ENCODE measurements around the gene SPATS1. TPM values are rescaled to one million over a fixed set of nuclear protein-coding genes. Genes with fewer than 3 reads are reported as not detected.

SPATS1 gene
- total and polyA plus RNA-seq, 2 donors (not counting 1 experiment from before 2014, with no cell fraction given) = not detected

DNA sequence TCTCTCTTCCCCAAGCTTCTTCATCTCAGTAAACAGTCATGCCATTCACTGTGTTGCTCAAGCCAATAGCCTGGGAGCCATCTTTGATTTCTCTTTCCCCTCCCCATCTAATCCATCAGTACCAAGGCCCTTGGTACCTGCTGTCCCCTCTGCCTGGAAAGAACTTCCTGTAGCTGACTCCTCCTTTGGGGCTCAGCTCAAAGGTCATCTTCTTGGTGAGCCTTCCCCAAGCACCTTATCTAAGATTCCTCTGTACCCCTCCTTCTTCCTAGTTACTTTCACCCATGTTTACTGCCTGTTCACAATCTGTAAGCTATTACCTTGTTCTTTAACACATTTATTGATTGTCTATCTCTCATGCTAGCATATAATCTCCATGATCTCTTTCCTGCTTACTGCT is 32.8 kb upstream of the SPATS1 start:
- no peak overlapping the region for H3K4me3 Mint-ChIP-seq
- Histone ChIP-seq H3K27ac (ENCODE audit: low read length in 2 of 2) (no peak overlapping the region), H3K27me3 (replicated peaks in 1 of 4; ENCODE audit: control extremely low read depth in 1 of 4, control insufficient read depth in 3 of 4, insufficient read depth in 4 of 4, low read length in 3 of 4) (no peaks in the 10 kb centered on the region), H3K9ac (ENCODE audit: low read length) (no peak overlapping the region), H3K4me3 (ENCODE audit: control extremely low read depth in 1 of 5, extremely low read depth in 1 of 5, insufficient read depth in 1 of 5, low read depth in 2 of 5, low read length in 4 of 5) (no peak overlapping the region), H3K36me3 (replicated peaks in 1 of 2; ENCODE audit: control extremely low read depth in 1 of 2, control insufficient read depth in 1 of 2, extremely low read depth in 1 of 2, insufficient read depth in 2 of 2, low read length in 1 of 2) (peaks cover 0 to 53% of the 10 kb centered on the region in 2 experiments), H2AFZ (ENCODE audit: insufficient read depth, low read depth, low read length, poor library complexity, severe bottlenecking) (no peak overlapping the region), H3K4me1 (ENCODE audit: control insufficient read depth in 2 of 2, insufficient read depth in 2 of 2, low read length in 2 of 2) (peaks cover 7 to 9% of the 10 kb centered on the region in 2 donors), H3K79me2 (ENCODE audit: control insufficient read depth, insufficient read depth, low read length) (peaks cover 17% of the 10 kb centered on the region), H3K4me2 (replicated peaks; ENCODE audit: low read depth, low read length, poor library complexity, severe bottlenecking) (no peak overlapping the region), H4K20me1 (ENCODE audit: control insufficient read depth, insufficient read depth, low read length, poor library complexity, severe bottlenecking) (no peaks in the 10 kb centered on the region), H3K9me3 (ENCODE audit: control extremely low read depth in 1 of 3, control insufficient read depth in 2 of 3, insufficient read depth in 1 of 3, low read length in 2 of 3) (no peaks in the 10 kb centered on the region)
- H3K4me1 Mint-ChIP-seq = peaks cover 17% of the 10 kb centered on the region
- intact Hi-C loops (cut with micrococcal nuclease) = no loop called here
- TF ChIP-seq CTCF (IDR thresholded peaks at IDR 0.05) (no peak), EZH2 (IDR thresholded peaks at IDR 0.05; ENCODE audit: borderline replicate concordance, insufficient read depth, low read depth, low read length, poor library complexity, severe bottlenecking) (no peak)
- no peaks in the 10 kb centered on the region for H3K27me3 Mint-ChIP-seq
- no peaks in the 10 kb centered on the region for H3K9me3 Mint-ChIP-seq (ENCODE audit: insufficient read depth)
- no peak overlapping the region for H3K27ac Mint-ChIP-seq
- DNase-seq (no peak), ATAC-seq (ENCODE audit: low read depth) (no peak)
- CTCF ChIA-PET = interaction anchor here (0.9 to 9.6 kb wide), 5 partner anchors 30 to 214 kb away, joined by 3 to 107 read pairs (median 4); partner anchors contain the start of gene TMEM151B
- POLR2A ChIA-PET = no interaction called here

DNA sequence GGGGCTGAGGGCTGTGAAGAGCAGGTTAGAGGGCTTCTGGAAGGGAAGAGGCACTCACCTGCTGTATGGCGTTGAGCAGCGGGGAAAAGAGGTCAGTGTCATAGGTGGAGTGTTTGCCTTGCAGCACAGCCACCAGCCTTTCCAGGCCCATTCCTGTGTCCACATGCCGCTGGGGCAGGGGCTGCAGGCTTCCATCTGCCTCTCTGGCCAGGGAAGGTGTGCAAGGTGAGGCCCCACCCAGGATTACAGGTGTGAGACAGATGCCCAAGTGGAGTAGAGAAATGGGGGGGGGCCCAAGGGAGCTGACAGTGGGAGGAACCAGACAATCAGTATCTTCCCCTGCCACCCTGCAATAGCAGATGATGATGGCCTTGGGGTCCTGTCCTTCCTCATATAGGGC is 32.2 kb upstream of the SPATS1 start:
- no peaks in the 10 kb centered on the region for H3K27me3 ChIP-seq (replicated peaks in 1 of 4; ENCODE audit: control extremely low read depth in 1 of 4, control insufficient read depth in 3 of 4, insufficient read depth in 4 of 4, low read length in 3 of 4)
- peaks cover 7 to 9% of the 10 kb centered on the region in 2 donors for H3K4me1 ChIP-seq (ENCODE audit: control insufficient read depth in 2 of 2, insufficient read depth in 2 of 2, low read length in 2 of 2)
- H2AFZ ChIP-seq (ENCODE audit: insufficient read depth, low read depth, low read length, poor library complexity, severe bottlenecking) = no peak overlapping the region
- H3K9ac ChIP-seq (ENCODE audit: low read length) = no peak overlapping the region
- CTCF ChIA-PET = interaction anchor here (1.2 to 9.6 kb wide), 3 partner anchors 28 to 137 kb away, joined by 4 to 107 read pairs (median 10); partner anchors contain the start of gene TMEM151B
- Mint-ChIP-seq H3K4me3 (no peak overlapping the region), H3K4me1 (peaks cover 17% of the 10 kb centered on the region), H3K27ac (no peak overlapping the region), H3K27me3 (no peaks in the 10 kb centered on the region), H3K9me3 (ENCODE audit: insufficient read depth) (no peaks in the 10 kb centered on the region)
- H3K79me2 ChIP-seq (ENCODE audit: control insufficient read depth, insufficient read depth, low read length) = peaks cover 17% of the 10 kb centered on the region
- H3K36me3 ChIP-seq (replicated peaks in 1 of 2; ENCODE audit: control extremely low read depth in 1 of 2, control insufficient read depth in 1 of 2, extremely low read depth in 1 of 2, insufficient read depth in 2 of 2, low read length in 1 of 2) = peaks cover 0 to 47% of the 10 kb centered on the region in 2 experiments
- no peak for ATAC-seq (ENCODE audit: low read depth)
- H4K20me1 ChIP-seq (ENCODE audit: control insufficient read depth, insufficient read depth, low read length, poor library complexity, severe bottlenecking) = no peaks in the 10 kb centered on the region
- H3K4me2 ChIP-seq (replicated peaks; ENCODE audit: low read depth, low read length, poor library complexity, severe bottlenecking) = no peak overlapping the region
- H3K4me3 ChIP-seq (ENCODE audit: control extremely low read depth in 1 of 5, extremely low read depth in 1 of 5, insufficient read depth in 1 of 5, low read depth in 2 of 5, low read length in 4 of 5) = no peak overlapping the region
- H3K27ac ChIP-seq (ENCODE audit: low read length in 2 of 2) = no peak overlapping the region
- H3K9me3 ChIP-seq (ENCODE audit: control extremely low read depth in 1 of 3, control insufficient read depth in 2 of 3, insufficient read depth in 1 of 3, low read length in 2 of 3) = no peaks in the 10 kb centered on the region
- TF ChIP-seq EZH2 (IDR thresholded peaks at IDR 0.05; ENCODE audit: borderline replicate concordance, insufficient read depth, low read depth, low read length, poor library complexity, severe bottlenecking) = no peak
- TF ChIP-seq CTCF (IDR thresholded peaks at IDR 0.05) = no peak
- no peak for DNase-seq
- POLR2A ChIA-PET = no interaction called here
- WGBS (ENCODE audit: insufficient coverage) = 100% methylated on average over 3 of the region's 3 CpGs
- intact Hi-C loops (cut with micrococcal nuclease) = no loop called here
